Left ventricle myocardium inferior (tissue), 1 donor: ENCODE measurements around the gene IL17C. TPM values are rescaled to one million over a fixed set of nuclear protein-coding genes. Genes with fewer than 3 reads are reported as not detected.

Source experiments
- DNase-seq: peaks from one replicate; pipeline ENCODE4 v3.0.0-alpha.2; 2020
- H3K27ac ChIP-seq: fragments of 200-600 bp; replicated peaks from 2 replicates; pipeline ENCODE4 v1.8.0; 2021
- H3K27me3 ChIP-seq: fragments of 200-600 bp; 2 replicates; pipeline ENCODE4 v1.8.0; 2021; ENCODE audit warnings: low read depth
- H3K36me3 ChIP-seq: fragments of 200-600 bp; 2 replicates; pipeline ENCODE4 v1.8.0; 2021
- H3K4me1 ChIP-seq: fragments of 200-600 bp; 2 replicates; pipeline ENCODE4 v1.8.0; 2021
- H3K4me3 ChIP-seq: fragments of 200-600 bp; 2 replicates; pipeline ENCODE4 v1.8.0; 2021; ENCODE audit warnings: mild to moderate bottlenecking, moderate library complexity
- H3K9me3 ChIP-seq: fragments of 200-600 bp; replicated peaks from 2 replicates; pipeline ENCODE4 v1.8.0; 2021
- CTCF ChIP-seq: fragments of 200-600 bp; IDR thresholded peaks from 2 replicates; pipeline ENCODE4 v1.8.0; 2021; ENCODE audit warnings: antibody characterized with exemption, mild to moderate bottlenecking, borderline replicate concordance
- intact Hi-C: fragments of 100-400 bp; cut with micrococcal nuclease; formaldehyde crosslinking; loops from one replicate; pipeline ENCODE4 v1.11.0; 2022
- total RNA-seq: library from RNA; stranded (reverse); fragmentation: NEBNext Ultra II Directional; extraction: Animal tissue kit (Norgen Biotek cat#: 25700); gene quantifications from one replicate; pipeline ENCODE4 v1.2.1, GENCODE V29; 2021
- donor health status: DM: no; HTN: yes; CAD: no; lungs with severe emphysema.

The IL17C gene
- total RNA-seq, 1 donor from 2014 or later = not detected

GRCh38 chr16:88593489-88593888, 44.9 kb upstream of the IL17C start:
- H3K27ac ChIP-seq = peak overlapping the region; percentile 72
- peak; percentile 29 for DNase-seq
- TF ChIP-seq CTCF = peak; percentile 49
- peaks cover 48% of the 10 kb centered on the region for H3K4me1 ChIP-seq
- H3K27me3 ChIP-seq = no peaks in the 10 kb centered on the region
- peaks cover 32% of the 10 kb centered on the region for H3K36me3 ChIP-seq
- no peak overlapping the region for H3K4me3 ChIP-seq
- H3K9me3 ChIP-seq = no peaks in the 10 kb centered on the region
- intact Hi-C loops = no loop called here

- Histone ChIP-seq H3K4me1 (peaks cover 52% of the 10 kb centered on the region), H3K36me3 (peaks cover 33% of the 10 kb centered on the region), H3K27ac (peak overlapping the region; percentile 72), H3K27me3 (no peaks in the 10 kb centered on the region), H3K9me3 (no peaks in the 10 kb centered on the region), H3K4me3 (no peak overlapping the region)
- intact Hi-C loops = no loop called here
- DNase-seq = no peak
- TF ChIP-seq CTCF = no peak
These were observed 44.5 kb upstream of the IL17C start for GRCh38 chr16:88593910-88594309.

GRCh38 chr16:88595101-88595500, 43.3 kb upstream of the IL17C start:
- H3K27ac ChIP-seq = peak overlapping the region; percentile 72
- H3K9me3 ChIP-seq = no peaks in the 10 kb centered on the region
- no peak for TF ChIP-seq CTCF
- H3K4me3 ChIP-seq = no peak overlapping the region
- H3K4me1 ChIP-seq = peaks cover 64% of the 10 kb centered on the region
- H3K36me3 ChIP-seq = peaks cover 33% of the 10 kb centered on the region
- intact Hi-C loops = no loop called here
- no peaks in the 10 kb centered on the region for H3K27me3 ChIP-seq
- peak; percentile 39 for DNase-seq

GRCh38 chr16:88595921-88596320, 42.5 kb upstream of the IL17C start:
- no peak for DNase-seq
- intact Hi-C loops = no loop called here
- Histone ChIP-seq H3K4me1 (peaks cover 72% of the 10 kb centered on the region), H3K9me3 (no peaks in the 10 kb centered on the region), H3K4me3 (no peak overlapping the region), H3K27me3 (no peaks in the 10 kb centered on the region), H3K36me3 (peaks cover 38% of the 10 kb centered on the region), H3K27ac (no peak overlapping the region)
- TF ChIP-seq CTCF = no peak

- Histone ChIP-seq H3K36me3 (peaks cover 43% of the 10 kb centered on the region), H3K4me3 (no peak overlapping the region), H3K27ac (peak overlapping the region; percentile 20), H3K27me3 (no peaks in the 10 kb centered on the region), H3K9me3 (no peaks in the 10 kb centered on the region), H3K4me1 (peaks cover 76% of the 10 kb centered on the region)
- no peak for TF ChIP-seq CTCF
- no peak for DNase-seq
- intact Hi-C loops = no loop called here
These were observed 41.9 kb upstream of the IL17C start for GRCh38 chr16:88596483-88596882.
